ENCODE data around the gene SPATA2. TPM values are rescaled to one million over a fixed set of nuclear protein-coding genes. Genes with fewer than 3 reads are reported as not detected.
A peak's percentile ranks its signal among the peaks of the same experiment; 100 is the strongest.
"Not testable (repeated sequence)": the region's sequence is repeated elsewhere in the genome, so short reads cannot be mapped to it uniquely, and the experiment has no call there.

The SPATA2 gene
- total RNA-seq (2014; rRNA removed; shearing (Covaris generic)): 3.4 and 4.5 TPM in 2 replicates

- DNase-seq (ENCODE audit: low spot score): peak; percentile 92
These were observed at the start of gene SPATA2 for GRCh38 chr20:49915380-49916145. SPATA2 (minus strand) TSS chr20:49915529; CDS start chr20:49908490, 7,039 bp downstream.

- no peak for DNase-seq (ENCODE audit: low spot score)
These were observed 46.1 kb upstream of the SPATA2 start for GRCh38 chr20:49961413-49961812.

GRCh38 chr20:49957089-49957938 is 42.0 kb upstream of the SPATA2 start:
- DNase-seq (ENCODE audit: low spot score): not testable (repeated sequence)

GRCh38 chr20:49956689-49957088 is 41.4 kb upstream of the SPATA2 start:
- DNase-seq (ENCODE audit: low spot score): no peak

GRCh38 chr20:49955830-49956396 is 40.6 kb upstream of the SPATA2 start:
- not testable (repeated sequence) for DNase-seq (ENCODE audit: low spot score)

- no peak for DNase-seq (ENCODE audit: low spot score)
These were observed 39.8 kb upstream of the SPATA2 start for GRCh38 chr20:49955167-49955566.

GRCh38 chr20:49951151-49951550 is 35.8 kb upstream of the SPATA2 start:
- DNase-seq (ENCODE audit: low spot score): peak; percentile 72

- peak; percentile 89 for DNase-seq (ENCODE audit: low spot score)
These were observed 33.6 kb upstream of the SPATA2 start for GRCh38 chr20:49948809-49949507.

GRCh38 chr20:49948178-49948577 is 32.8 kb upstream of the SPATA2 start:
- no peak for DNase-seq (ENCODE audit: low spot score)

- no peak for DNase-seq (ENCODE audit: low spot score)
These were observed 30.6 kb upstream of the SPATA2 start for GRCh38 chr20:49945701-49946477.

GRCh38 chr20:49945306-49945700 is 30.0 kb upstream of the SPATA2 start:
- DNase-seq (ENCODE audit: low spot score): no peak

- no peak for DNase-seq (ENCODE audit: low spot score)
These were observed 27.6 kb upstream of the SPATA2 start for GRCh38 chr20:49942942-49943341.

- no peak for DNase-seq (ENCODE audit: low spot score)
These were observed 27.0 kb upstream of the SPATA2 start for GRCh38 chr20:49942303-49942702.

GRCh38 chr20:49941456-49941855 is 26.1 kb upstream of the SPATA2 start:
- no peak for DNase-seq (ENCODE audit: low spot score)

- DNase-seq (ENCODE audit: low spot score): no peak
These were observed 23.1 kb upstream of the SPATA2 start for GRCh38 chr20:49938173-49939163.

GRCh38 chr20:49937027-49937929 is 21.9 kb upstream of the SPATA2 start:
- DNase-seq (ENCODE audit: low spot score): no peak

- peak; percentile 78 for DNase-seq (ENCODE audit: low spot score)
These were observed 21.1 kb upstream of the SPATA2 start, which contains the start of gene RNF114 for GRCh38 chr20:49936153-49937026. RNF114 (plus strand) TSS chr20:49936397; CDS start chr20:49936413, 16 bp downstream.

- DNase-seq (ENCODE audit: low spot score): no peak
These were observed 20.4 kb upstream of the SPATA2 start for GRCh38 chr20:49935746-49936152.

Data from A172 (cell line).